Erythroblast (primary cell): ENCODE results near the gene DNPH1.

Experiments used
- GATA1 ChIP-seq: IDR thresholded peaks from 2 replicates; pipeline ENCODE4 v1.6.1; 2011; ENCODE audit warnings: low read depth, mild to moderate bottlenecking, control low read depth, low read length, moderate library complexity
- POLR2A ChIP-seq: IDR thresholded peaks from 2 replicates; pipeline ENCODE4 v1.6.1; 2011; ENCODE audit warnings: mild to moderate bottlenecking, low read length

DNA sequence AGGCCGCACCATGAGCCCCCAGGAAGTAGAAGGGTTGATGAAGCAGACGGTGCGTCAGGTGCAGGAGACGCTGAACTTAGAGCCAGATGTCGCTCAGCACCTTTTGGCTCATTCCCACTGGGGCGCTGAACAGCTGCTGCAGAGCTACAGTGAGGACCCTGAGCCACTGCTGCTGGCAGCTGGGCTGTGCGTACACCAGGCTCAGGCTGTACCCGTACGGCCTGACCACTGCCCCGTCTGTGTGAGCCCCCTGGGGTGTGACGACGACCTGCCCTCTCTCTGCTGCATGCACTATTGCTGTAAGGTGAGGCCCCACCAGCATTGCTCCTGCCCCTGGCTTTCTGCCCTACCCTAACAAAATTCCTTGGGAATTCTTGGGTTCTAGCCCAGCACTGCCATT lies 13.1 kb downstream of the DNPH1 start:
- TF ChIP-seq POLR2A (no peak), GATA1 (no peak)
